ENCODE measurements around the gene BICDL1.

DNA sequence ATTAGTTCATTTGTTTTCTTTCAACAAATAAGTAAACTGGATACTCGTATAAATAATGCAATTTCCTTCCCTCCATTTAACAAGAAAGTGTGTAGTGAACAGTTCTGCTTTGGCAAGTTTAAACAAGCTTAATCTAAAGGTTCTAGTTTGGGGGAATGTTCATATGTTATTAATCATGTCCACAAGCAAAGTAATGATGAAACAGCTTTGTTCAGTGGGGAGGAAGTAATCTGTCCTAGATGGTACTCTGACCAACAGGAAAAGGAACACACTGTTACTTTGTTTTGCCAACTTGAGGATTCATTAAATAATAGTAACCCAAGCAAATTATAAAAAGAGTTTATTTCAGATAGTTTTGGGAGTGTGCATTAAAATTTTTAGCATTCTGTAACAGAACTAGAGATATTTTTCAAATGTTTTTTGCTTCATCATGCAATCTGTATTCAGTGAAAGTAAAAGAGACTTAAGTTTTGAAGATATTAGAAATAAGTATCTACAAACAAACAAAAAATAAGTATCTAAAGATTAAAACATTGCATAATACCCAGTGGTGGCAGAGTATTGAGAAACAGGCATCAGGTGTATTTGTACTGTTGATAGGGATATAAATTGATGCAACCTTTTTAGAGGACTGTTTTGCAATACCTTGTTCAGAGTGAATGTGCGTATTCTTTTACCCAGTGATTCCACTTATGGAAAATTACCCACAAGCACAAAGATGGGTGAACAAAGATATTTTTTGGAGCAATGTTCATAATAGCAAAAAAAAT is 66.4 kb downstream of the BICDL1 start:
- TF ChIP-seq, protein P1, sequence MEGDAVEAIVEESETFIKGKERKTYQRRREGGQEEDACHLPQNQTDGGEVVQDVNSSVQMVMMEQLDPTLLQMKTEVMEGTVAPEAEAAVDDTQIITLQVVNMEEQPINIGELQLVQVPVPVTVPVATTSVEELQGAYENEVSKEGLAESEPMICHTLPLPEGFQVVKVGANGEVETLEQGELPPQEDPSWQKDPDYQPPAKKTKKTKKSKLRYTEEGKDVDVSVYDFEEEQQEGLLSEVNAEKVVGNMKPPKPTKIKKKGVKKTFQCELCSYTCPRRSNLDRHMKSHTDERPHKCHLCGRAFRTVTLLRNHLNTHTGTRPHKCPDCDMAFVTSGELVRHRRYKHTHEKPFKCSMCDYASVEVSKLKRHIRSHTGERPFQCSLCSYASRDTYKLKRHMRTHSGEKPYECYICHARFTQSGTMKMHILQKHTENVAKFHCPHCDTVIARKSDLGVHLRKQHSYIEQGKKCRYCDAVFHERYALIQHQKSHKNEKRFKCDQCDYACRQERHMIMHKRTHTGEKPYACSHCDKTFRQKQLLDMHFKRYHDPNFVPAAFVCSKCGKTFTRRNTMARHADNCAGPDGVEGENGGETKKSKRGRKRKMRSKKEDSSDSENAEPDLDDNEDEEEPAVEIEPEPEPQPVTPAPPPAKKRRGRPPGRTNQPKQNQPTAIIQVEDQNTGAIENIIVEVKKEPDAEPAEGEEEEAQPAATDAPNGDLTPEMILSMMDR (IDR thresholded peaks at IDR 0.05) = no peak
- TF ChIP-seq ZFX (IDR thresholded peaks at IDR 0.05; ENCODE audit: borderline replicate concordance) = no peak

Data from 22Rv1 (cell line).